HepG2 (cell line): Measurements from ENCODE around the gene HNRNPM. TPM values are rescaled to one million over a fixed set of nuclear protein-coding genes. Genes with fewer than 3 reads are reported as not detected.

ENCODE experiments used
- IKZF4 ChIP-seq: sonication (generic); formaldehyde crosslinking; IDR thresholded peaks from 2 replicates; pipeline ENCODE4 v1.5.1; 2020; ENCODE audit warnings: borderline replicate concordance, mild to moderate bottlenecking, low read depth, missing genetic modification reagents; ENCODE audit errors: not compliant biosample characterization
- MAFF ChIP-seq: IDR thresholded peaks from 2 replicates; pipeline ENCODE4 v1.6.1; 2011; ENCODE audit warnings: low read depth, low read length, improper control_type of control experiment
- MZF1 ChIP-seq: sonication (generic); formaldehyde crosslinking; IDR thresholded peaks from 2 replicates; pipeline ENCODE4 v1.8.1; 2023; ENCODE audit warnings: mild to moderate bottlenecking, missing genetic modification reagents, borderline replicate concordance
- NCOA1 ChIP-seq: sonication (generic); formaldehyde crosslinking; IDR thresholded peaks from 2 replicates; pipeline ENCODE4 v1.9.0; 2021; ENCODE audit warnings: missing genetic modification reagents
- PPARG ChIP-seq: conservative IDR thresholded peaks from 2 replicates; pipeline ENCODE4 v1.6.1; 2016; ENCODE audit warnings: missing biosample characterization, missing genetic modification reagents
- REST ChIP-seq, 2 experiments: IDR thresholded peaks; 2 replicates each; pipeline ENCODE4 v1.6.1; 2011 to 2012; ENCODE audit warnings: low read length in 2 of 2, borderline replicate concordance in 1 of 2, low read depth in 1 of 2, mild to moderate bottlenecking in 1 of 2, moderate library complexity in 1 of 2
- RFX1 ChIP-seq: fragments of 450-650 bp; IDR thresholded peaks from 2 replicates; pipeline ENCODE4 v1.6.1; 2017
- SPEN ChIP-seq: sonication (generic); formaldehyde crosslinking; IDR thresholded peaks from 2 replicates; pipeline ENCODE4 v1.5.1; 2020; ENCODE audit warnings: low read depth, mild to moderate bottlenecking, missing genetic modification reagents
- TAF1 ChIP-seq: sonication (generic); formaldehyde crosslinking; IDR thresholded peaks from 2 replicates; pipeline ENCODE4 v1.4.0; 2020; ENCODE audit warnings: missing genetic modification reagents
- ZBTB49 ChIP-seq: sonication (generic); formaldehyde crosslinking; IDR thresholded peaks from 2 replicates; pipeline ENCODE4 v1.4.0; 2020; ENCODE audit warnings: missing genetic modification reagents, borderline replicate concordance
- ZFP1 ChIP-seq: IDR thresholded peaks from 2 replicates; pipeline ENCODE4 v1.6.1; 2016
- ZNF318 ChIP-seq: sonication (generic); formaldehyde crosslinking; IDR thresholded peaks from 2 replicates; pipeline ENCODE4 v1.4.0; 2020; ENCODE audit warnings: mild to moderate bottlenecking, missing genetic modification reagents
- ZNF367 ChIP-seq: sonication (generic); formaldehyde crosslinking; IDR thresholded peaks from 2 replicates; pipeline ENCODE4 v1.4.0; 2020; ENCODE audit warnings: missing genetic modification reagents, borderline replicate concordance
- ZNF572 ChIP-seq: sonication (generic); formaldehyde crosslinking; IDR thresholded peaks from 2 replicates; pipeline ENCODE4 v1.5.1; 2020; ENCODE audit warnings: mild to moderate bottlenecking, missing genetic modification reagents
- ZNF891 ChIP-seq: sonication (generic); formaldehyde crosslinking; IDR thresholded peaks from 2 replicates; pipeline ENCODE4 v1.5.0; 2020; ENCODE audit warnings: mild to moderate bottlenecking, missing genetic modification reagents
- polyA plus RNA-seq, 8 experiments: library from polyadenylated mRNA; depleted of rRNA in 3 of 8; stranded (reverse) in 7 of 8; unstranded in 1 of 8; fragments of >200 nt; fragmentation: Illumina TruSeq in 4 of 8; extraction: Trizol in 4 of 8; gene quantifications; 2 replicates each; pipeline versions ENCODE4 v1.2.1 to v1.2.3, GENCODE V29; 2011 to 2016; ENCODE audit warnings: low read depth in 4 of 8, missing spikeins in 1 of 8, mixed read lengths in 1 of 8; ENCODE audit not compliant: insufficient read depth in 1 of 8
- total RNA-seq, 5 experiments: library from RNA; depleted of rRNA; stranded (reverse); fragments of >200 nt; fragmentation: Illumina TruSeq; extraction: Trizol; gene quantifications; 2 replicates each; pipeline ENCODE4 v1.2.3, GENCODE V29; 2016; ENCODE audit warnings: low read depth in 1 of 5

Gene HNRNPM
- total and polyA plus RNA-seq, 2 of the 13 experiments (the other 11 are each of a cell fraction or from before 2014, with no cell fraction given), result 56.7 to 102 TPM

- TF ChIP-seq ZNF367 (CRISPR knock-in tag), result no peak
- TF ChIP-seq TAF1 (CRISPR knock-in tag), result peak; percentile 50; the same call in 1 of the 2 replicates
- no peak for TF ChIP-seq ZBTB49 (CRISPR knock-in tag)
- no peak for TF ChIP-seq ZNF318 (CRISPR knock-in tag)
- no peak for TF ChIP-seq ZNF572
- TF ChIP-seq ZFP1 (CRISPR knock-in tag), result no peak
- no peak for TF ChIP-seq MAFF
- TF ChIP-seq ZNF891 (CRISPR knock-in tag), result no peak
- TF ChIP-seq MZF1 (CRISPR knock-in tag), result no peak
- no peak for TF ChIP-seq NCOA1 (CRISPR knock-in tag)
- no peak for TF ChIP-seq RFX1
- TF ChIP-seq PPARG (CRISPR knock-in tag), result no peak
- no peak for TF ChIP-seq REST (IDR thresholded peaks at IDR 0.05; ENCODE audit: borderline replicate concordance in 1 of 2, low read depth in 1 of 2, low read length in 2 of 2)
- TF ChIP-seq IKZF4 (CRISPR knock-in tag), result peak; percentile 18
- TF ChIP-seq SPEN, result no peak; the same call in 1 of the 2 replicates
These were observed 81.7 kb downstream of the HNRNPM start (continued) for GRCh38 chr19:8526345-8527091.
